ENCODE data around the gene PDLIM1. TPM values are rescaled to one million over a fixed set of nuclear protein-coding genes. Genes with fewer than 3 reads are reported as not detected.

PDLIM1 gene
- total and polyA plus RNA-seq, 11 donors, result 225 to 434 (median 330) TPM

DNA sequence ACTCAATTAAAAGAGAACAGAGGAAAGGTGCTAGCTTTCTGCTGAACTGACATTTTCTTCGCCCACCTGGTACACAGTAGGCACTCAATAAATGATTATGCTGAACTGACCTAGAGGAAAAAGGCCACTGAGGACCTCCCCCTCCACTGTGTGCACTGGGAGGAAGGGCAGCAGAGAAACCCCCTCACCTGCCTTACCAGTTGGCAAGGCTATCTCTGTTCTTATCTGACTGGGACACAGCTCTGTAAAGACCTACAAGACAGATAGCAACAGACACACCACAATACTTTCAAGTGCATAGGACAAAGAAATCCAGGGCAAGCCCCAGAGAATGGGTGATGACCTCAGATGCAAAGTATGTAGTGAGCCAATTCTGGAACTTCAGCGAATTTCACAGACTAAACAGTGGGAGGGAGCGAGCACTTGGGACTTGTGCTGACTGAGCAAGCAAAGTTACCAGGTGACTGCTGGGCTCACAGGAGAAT, 30.4 kb downstream of the PDLIM1 start:
- no peak for TF ChIP-seq POLR2A (IDR thresholded peaks at IDR 0.05)
- TF ChIP-seq, protein P1, sequence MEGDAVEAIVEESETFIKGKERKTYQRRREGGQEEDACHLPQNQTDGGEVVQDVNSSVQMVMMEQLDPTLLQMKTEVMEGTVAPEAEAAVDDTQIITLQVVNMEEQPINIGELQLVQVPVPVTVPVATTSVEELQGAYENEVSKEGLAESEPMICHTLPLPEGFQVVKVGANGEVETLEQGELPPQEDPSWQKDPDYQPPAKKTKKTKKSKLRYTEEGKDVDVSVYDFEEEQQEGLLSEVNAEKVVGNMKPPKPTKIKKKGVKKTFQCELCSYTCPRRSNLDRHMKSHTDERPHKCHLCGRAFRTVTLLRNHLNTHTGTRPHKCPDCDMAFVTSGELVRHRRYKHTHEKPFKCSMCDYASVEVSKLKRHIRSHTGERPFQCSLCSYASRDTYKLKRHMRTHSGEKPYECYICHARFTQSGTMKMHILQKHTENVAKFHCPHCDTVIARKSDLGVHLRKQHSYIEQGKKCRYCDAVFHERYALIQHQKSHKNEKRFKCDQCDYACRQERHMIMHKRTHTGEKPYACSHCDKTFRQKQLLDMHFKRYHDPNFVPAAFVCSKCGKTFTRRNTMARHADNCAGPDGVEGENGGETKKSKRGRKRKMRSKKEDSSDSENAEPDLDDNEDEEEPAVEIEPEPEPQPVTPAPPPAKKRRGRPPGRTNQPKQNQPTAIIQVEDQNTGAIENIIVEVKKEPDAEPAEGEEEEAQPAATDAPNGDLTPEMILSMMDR (IDR thresholded peaks at IDR 0.05), result no peak
- H3K4me3 ChIP-seq, result no peak overlapping the region
- H3K36me3 ChIP-seq, result peaks cover 2 to 88% (median 43%) of the 10 kb centered on the region in 9 donors
- H3K27me3 ChIP-seq, result no peaks in the 10 kb centered on the region
- intact Hi-C loops (cut with DNase I), result loop anchor here in 1 of 10 donors (10.0 kb wide), 1 partner anchor 74 kb away; no protein-coding TSS in a partner anchor
- peaks cover 0 to 8% (median 0%) of the 10 kb centered on the region in 12 donors for H3K9me3 ChIP-seq
- WGBS, 4 donors, result 31 to 45% (median 39%) methylated on average over 3 of the region's 3 CpGs
- no peak for DNase-seq
- peak overlapping the region in 11 of 12 donors; percentile 53 to 79 (median 72) for H3K27ac ChIP-seq
- peaks cover 8 to 51% (median 24%) of the 10 kb centered on the region in 12 donors for H3K4me1 ChIP-seq
- ATAC-seq, result peak; percentile 69 to 78 (median 72)

DNA sequence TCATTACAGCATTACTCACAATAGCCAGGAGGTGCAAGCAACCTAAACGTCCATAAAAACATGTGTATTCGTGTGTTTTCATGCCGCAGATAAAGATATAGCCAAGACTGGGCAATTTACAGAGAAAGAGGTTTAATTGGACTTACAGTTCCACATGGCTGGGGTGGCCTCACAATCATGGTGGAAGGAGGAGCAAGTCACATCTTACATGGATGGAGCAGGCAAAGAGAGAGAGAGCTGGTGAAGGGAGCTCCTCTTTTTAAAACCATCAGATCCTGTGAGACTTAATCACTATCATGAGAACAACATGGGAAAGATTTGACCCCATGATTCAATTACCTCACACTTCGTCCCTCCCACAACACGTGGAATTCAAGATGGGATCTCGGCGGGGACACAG, 33.0 kb downstream of the PDLIM1 start:
- TF ChIP-seq, protein P1 (IDR thresholded peaks at IDR 0.05), result no peak
- TF ChIP-seq POLR2A (IDR thresholded peaks at IDR 0.05), result no peak
- H3K4me1 ChIP-seq, result peaks cover 8 to 41% (median 23%) of the 10 kb centered on the region in 12 donors
- peaks cover 2 to 70% (median 42%) of the 10 kb centered on the region in 9 donors for H3K36me3 ChIP-seq
- peaks cover 0 to 8% (median 0%) of the 10 kb centered on the region in 12 donors for H3K9me3 ChIP-seq
- intact Hi-C loops (cut with DNase I), result no loop called here
- DNase-seq (no peak), ATAC-seq (no peak)
- H3K4me3 ChIP-seq, result no peak overlapping the region
- no peaks in the 10 kb centered on the region for H3K27me3 ChIP-seq
- H3K27ac ChIP-seq, result no peak overlapping the region
- WGBS, 4 donors, result 88 to 95% (median 95%) methylated on average over 7 of the region's 7 CpGs

DNA sequence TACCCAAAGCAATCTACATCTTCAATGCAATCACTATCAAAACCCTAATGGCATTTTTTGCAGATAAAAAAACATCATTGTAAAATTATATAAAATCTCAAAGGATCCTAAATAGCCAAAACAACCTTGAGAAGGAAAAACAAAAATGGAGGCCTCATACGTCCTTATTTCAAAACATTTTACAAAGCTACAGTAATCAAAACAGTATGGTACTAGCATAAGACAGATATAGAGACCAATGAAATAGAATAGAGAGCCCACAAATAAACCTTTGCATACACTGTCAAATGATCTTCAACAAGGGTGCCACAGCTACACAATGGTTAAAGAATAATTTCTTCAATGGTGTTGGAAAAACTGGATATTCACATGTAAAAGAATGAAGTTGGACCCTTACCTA, 34.5 kb downstream of the PDLIM1 start:
- H3K9me3 ChIP-seq, result peaks cover 0 to 8% (median 0%) of the 10 kb centered on the region in 12 donors
- H3K27ac ChIP-seq, result no peak overlapping the region
- intact Hi-C loops (cut with DNase I), result no loop called here
- 90 to 97% (median 95%) methylated on average over 1 of the region's 1 CpG for WGBS, 4 donors
- no peak for ATAC-seq
- DNase-seq, result no peak
- no peaks in the 10 kb centered on the region for H3K27me3 ChIP-seq
- no peak overlapping the region for H3K4me3 ChIP-seq
- peaks cover 5 to 32% (median 18%) of the 10 kb centered on the region in 12 donors for H3K4me1 ChIP-seq
- peaks cover 2 to 56% (median 33%) of the 10 kb centered on the region in 9 donors for H3K36me3 ChIP-seq
- no peak for TF ChIP-seq POLR2A (IDR thresholded peaks at IDR 0.05)
- TF ChIP-seq, protein P1 (IDR thresholded peaks at IDR 0.05), result no peak

DNA sequence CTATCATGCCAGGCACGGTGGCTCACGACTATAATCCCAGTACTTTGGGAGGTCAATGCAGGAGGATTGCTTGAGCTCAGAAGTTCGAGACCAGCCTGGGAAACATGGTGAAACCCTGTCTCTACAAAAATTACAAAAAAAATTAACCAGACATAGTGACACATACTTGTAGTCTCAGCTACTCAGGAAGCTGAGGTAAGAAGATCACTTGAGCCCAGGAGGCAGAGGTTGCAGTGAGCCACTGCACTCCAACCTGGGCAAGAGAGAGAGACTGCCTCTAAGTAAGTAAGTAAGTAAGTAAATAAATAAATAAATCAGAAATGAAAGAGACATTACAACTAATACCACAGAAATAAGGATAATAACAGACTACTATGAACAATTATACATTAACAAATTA, 36.2 kb downstream of the PDLIM1 start:
- 70 to 82% (median 79%) methylated on average over 3 of the region's 3 CpGs for WGBS, 4 donors
- Histone ChIP-seq H3K36me3 (peaks cover 2 to 48% (median 35%) of the 10 kb centered on the region in 9 donors), H3K27ac (peak overlapping the region in 1 of 12 donors; percentile 32), H3K9me3 (peaks cover 0 to 8% (median 0%) of the 10 kb centered on the region in 12 donors), H3K27me3 (no peaks in the 10 kb centered on the region), H3K4me1 (peaks cover 0 to 34% (median 12%) of the 10 kb centered on the region in 12 donors), H3K4me3 (no peak overlapping the region)
- ATAC-seq, result no peak
- DNase-seq, result no peak
- intact Hi-C loops (cut with DNase I), result no loop called here
- no peak for TF ChIP-seq POLR2A (IDR thresholded peaks at IDR 0.05)
- TF ChIP-seq, protein P1 (IDR thresholded peaks at IDR 0.05), result no peak
